Ascending aorta (tissue), 2 donors: ENCODE measurements around the gene GAS2L2. TPM values are rescaled to one million over a fixed set of nuclear protein-coding genes. Genes with fewer than 3 reads are reported as not detected.
A peak's percentile ranks its signal among the peaks of the same experiment; 100 is the strongest.

Experiments
- DNase-seq, 2 donors: peaks; one replicate each; pipeline ENCODE4 v3.0.0-alpha.2; 2019; ENCODE audit warnings: low spot score in 2 of 2
- H3K27ac ChIP-seq, 2 donors: fragments of 200-600 bp; sonication (generic); one replicate each; pipeline ENCODE4 v1.5.1; 2016 to 2017; ENCODE audit warnings: mild to moderate bottlenecking in 1 of 2
- H3K27me3 ChIP-seq: fragments of 200-600 bp; sonication (generic); one replicate; pipeline ENCODE4 v1.5.1; 2017
- H3K36me3 ChIP-seq, 2 donors: fragments of 200-600 bp; sonication (generic); one replicate each; pipeline ENCODE4 v1.5.1; 2016
- H3K4me1 ChIP-seq, 2 donors: fragments of 200-600 bp; sonication (generic); one replicate each; pipeline ENCODE4 v1.5.1; 2016 to 2017; ENCODE audit warnings: mild to moderate bottlenecking in 1 of 2
- H3K4me3 ChIP-seq, 2 donors: fragments of 200-600 bp; sonication (generic); one replicate each; pipeline ENCODE4 v1.5.1; 2016 to 2017; ENCODE audit warnings: mild to moderate bottlenecking in 1 of 2
- H3K9me3 ChIP-seq, 2 donors: fragments of 200-600 bp; sonication (generic); one replicate each; pipeline ENCODE4 v1.5.1; 2016
- intact Hi-C: fragments of 100-400 bp; cut with DNase I; formaldehyde crosslinking; loops from one replicate; pipeline ENCODE4 v1.15.1; 2023
- total RNA-seq: library from RNA; depleted of rRNA; stranded (reverse); fragments of >200 nt; gene quantifications from one replicate; pipeline ENCODE4 v1.1.0, GENCODE V29; 2016
- TF ChIP-seq, protein P1 (sequence below), 3 experiments: fragments of 200-600 bp in 2 of 3; fragments of 450-650 bp in 1 of 3; sonication (generic) in 2 of 3; IDR thresholded peaks; one replicate each; pipeline ENCODE4 v1.5.1; 2016 to 2019; ENCODE audit warnings: antibody characterized with exemption in 3 of 3, mild to moderate bottlenecking in 1 of 3, moderate library complexity in 1 of 3

GAS2L2 gene
- not detected for total RNA-seq

DNA sequence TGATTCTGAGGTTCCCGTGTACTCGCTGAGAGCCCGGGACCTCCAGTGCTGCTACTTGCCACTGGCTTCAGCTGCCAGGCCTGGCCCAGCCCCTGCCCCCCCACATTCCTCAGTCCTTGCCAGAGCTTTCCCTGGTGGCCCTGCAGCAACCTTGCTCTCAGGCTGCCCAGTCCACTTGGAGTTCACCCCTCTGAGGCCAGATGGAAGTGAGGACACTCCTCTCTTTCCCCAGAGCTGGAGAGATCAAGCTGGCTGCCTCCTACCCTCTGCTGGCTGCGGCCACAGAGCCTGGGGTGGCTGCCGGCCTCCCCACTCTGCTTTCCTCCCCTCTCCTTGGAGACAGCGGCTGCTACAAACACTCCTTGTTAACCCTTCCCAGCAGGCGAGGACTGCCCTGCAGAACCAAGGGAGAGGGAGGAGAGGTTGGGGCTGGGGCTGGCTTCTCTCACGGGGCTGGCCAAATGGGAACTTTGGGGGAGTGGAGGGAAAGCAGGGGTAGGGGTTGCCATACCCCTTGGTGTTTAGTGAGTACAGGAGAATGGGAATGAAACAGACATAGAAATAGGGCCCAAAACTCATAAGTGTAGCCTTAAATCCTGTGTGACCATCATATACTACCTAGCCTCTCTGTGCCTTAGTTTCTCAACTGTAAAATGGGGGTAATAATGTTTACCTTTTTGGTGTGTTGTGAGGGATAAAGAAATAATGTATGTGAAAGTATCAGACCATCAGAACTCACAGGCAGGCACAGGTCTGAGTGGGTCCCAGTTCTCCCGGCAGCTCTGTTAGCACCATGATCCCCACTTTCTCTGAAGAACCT, at the start of gene GAS2L2:
Gene GAS2L2, minus strand, starts transcription at position 295 of the 820 bp plus-strand sequence. CDS start 389 bp downstream, outside the sequence.
- H3K27ac ChIP-seq = no peak within 1 kb of the TSS
- no peak within 1 kb of the TSS for H3K4me3 ChIP-seq
- TF ChIP-seq, protein P1, sequence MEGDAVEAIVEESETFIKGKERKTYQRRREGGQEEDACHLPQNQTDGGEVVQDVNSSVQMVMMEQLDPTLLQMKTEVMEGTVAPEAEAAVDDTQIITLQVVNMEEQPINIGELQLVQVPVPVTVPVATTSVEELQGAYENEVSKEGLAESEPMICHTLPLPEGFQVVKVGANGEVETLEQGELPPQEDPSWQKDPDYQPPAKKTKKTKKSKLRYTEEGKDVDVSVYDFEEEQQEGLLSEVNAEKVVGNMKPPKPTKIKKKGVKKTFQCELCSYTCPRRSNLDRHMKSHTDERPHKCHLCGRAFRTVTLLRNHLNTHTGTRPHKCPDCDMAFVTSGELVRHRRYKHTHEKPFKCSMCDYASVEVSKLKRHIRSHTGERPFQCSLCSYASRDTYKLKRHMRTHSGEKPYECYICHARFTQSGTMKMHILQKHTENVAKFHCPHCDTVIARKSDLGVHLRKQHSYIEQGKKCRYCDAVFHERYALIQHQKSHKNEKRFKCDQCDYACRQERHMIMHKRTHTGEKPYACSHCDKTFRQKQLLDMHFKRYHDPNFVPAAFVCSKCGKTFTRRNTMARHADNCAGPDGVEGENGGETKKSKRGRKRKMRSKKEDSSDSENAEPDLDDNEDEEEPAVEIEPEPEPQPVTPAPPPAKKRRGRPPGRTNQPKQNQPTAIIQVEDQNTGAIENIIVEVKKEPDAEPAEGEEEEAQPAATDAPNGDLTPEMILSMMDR (IDR thresholded peaks at IDR 0.05) = no peak
- H3K36me3 ChIP-seq = no peaks in the 10 kb centered on the region
- H3K9me3 ChIP-seq = no peaks in the 10 kb centered on the region
- DNase-seq = no peak
- no peaks in the 10 kb centered on the region for H3K27me3 ChIP-seq
- H3K4me1 ChIP-seq = peaks cover 0 to 5% of the 10 kb centered on the region in 2 donors
- intact Hi-C loops = no loop called here

DNA sequence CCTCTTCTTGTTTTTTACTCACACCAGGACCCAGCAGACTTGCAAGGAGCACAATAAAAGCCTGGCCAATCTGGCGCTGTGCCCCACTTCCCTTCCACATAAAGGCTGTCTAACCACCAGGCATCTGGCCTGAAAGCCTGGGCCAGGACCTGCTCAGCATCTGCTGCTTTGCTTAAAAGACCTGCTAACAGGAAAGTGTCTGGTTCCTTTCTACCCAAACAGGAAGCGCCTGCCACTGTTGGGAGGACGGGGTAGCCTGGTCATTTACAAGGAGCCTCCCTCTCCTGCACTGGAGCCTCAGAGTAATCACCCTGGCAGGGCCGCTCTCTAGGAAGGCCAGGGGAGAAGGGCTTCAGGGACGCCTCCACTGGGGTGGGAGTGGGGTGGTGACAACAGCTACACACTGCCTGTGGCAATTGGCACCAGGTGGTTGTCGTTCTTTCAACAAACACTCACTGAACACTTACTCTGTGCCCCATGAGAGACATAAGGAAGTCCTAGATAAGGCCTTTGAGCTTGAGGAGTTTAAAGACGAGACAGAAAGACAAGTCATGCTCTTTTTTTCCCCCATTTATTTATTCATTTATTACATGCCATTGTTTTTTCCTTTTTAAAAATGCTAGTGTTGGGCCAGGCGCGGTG, 48.7 kb upstream of the GAS2L2 start:
- no peaks in the 10 kb centered on the region for H3K36me3 ChIP-seq
- peak in 1 of 2 donors; percentile 80 for DNase-seq
- peaks cover 4 to 18% of the 10 kb centered on the region in 2 donors for H3K4me1 ChIP-seq
- H3K27me3 ChIP-seq = no peaks in the 10 kb centered on the region
- TF ChIP-seq, protein P1 (IDR thresholded peaks at IDR 0.05) = no peak
- peak overlapping the region; percentile 33 to 53 for H3K27ac ChIP-seq
- no peaks in the 10 kb centered on the region for H3K9me3 ChIP-seq
- intact Hi-C loops = loop anchor here (10.0 kb wide), 1 partner anchor 1547 kb away; the partner anchor contains the start of gene CCL2
- no peak overlapping the region for H3K4me3 ChIP-seq

GRCh38 chr17:35799942-35800341, 46.9 kb upstream of the GAS2L2 start:
- Histone ChIP-seq H3K27me3 (no peaks in the 10 kb centered on the region), H3K9me3 (no peaks in the 10 kb centered on the region), H3K27ac (peak overlapping the region; percentile 18 to 47), H3K4me3 (no peak overlapping the region), H3K4me1 (peaks cover 4 to 17% of the 10 kb centered on the region in 2 donors), H3K36me3 (no peaks in the 10 kb centered on the region)
- TF ChIP-seq, protein P1 (IDR thresholded peaks at IDR 0.05) = no peak
- peak in 1 of 2 donors; percentile 83 for DNase-seq
- intact Hi-C loops = loop anchor here (10.0 kb wide), 1 partner anchor 1545 kb away; the partner anchor contains the start of gene CCL2

DNA sequence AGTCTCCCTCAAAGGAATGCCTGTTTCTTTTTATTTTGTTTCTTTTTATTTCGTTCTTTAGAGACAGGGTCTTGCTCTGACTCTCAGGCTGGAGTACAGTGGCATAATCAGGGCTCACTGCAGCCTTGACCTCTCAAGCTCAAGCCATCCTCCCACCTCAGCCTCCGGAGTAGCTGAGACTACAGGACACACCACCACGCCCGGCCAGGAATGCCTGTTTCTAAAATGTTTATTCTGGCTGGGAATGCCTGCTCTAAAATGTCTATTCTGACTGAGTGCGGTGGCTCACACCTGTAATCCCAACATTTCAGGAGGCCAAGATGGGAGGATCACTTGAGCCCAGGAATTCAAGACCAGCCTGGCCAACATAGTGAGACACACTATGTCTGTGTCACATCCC, 44.9 kb upstream of the GAS2L2 start:
- Histone ChIP-seq H3K36me3 (no peaks in the 10 kb centered on the region), H3K4me3 (no peak overlapping the region), H3K9me3 (no peaks in the 10 kb centered on the region), H3K4me1 (peaks cover 4 to 15% of the 10 kb centered on the region in 2 donors), H3K27ac (no peak overlapping the region), H3K27me3 (no peaks in the 10 kb centered on the region)
- intact Hi-C loops = no loop called here
- no peak for DNase-seq
- TF ChIP-seq, protein P1 (IDR thresholded peaks at IDR 0.05) = no peak

- TF ChIP-seq, protein P1 (IDR thresholded peaks at IDR 0.05) = no peak
Measured at GRCh38 chr17:35797370-35797769, 44.3 kb upstream of the GAS2L2 start.

More at GRCh38 chr17:35797370-35797769, 44.3 kb upstream of the GAS2L2 start:
- Histone ChIP-seq H3K36me3 (no peaks in the 10 kb centered on the region), H3K9me3 (no peaks in the 10 kb centered on the region), H3K4me1 (peaks cover 4 to 15% of the 10 kb centered on the region in 2 donors), H3K27me3 (no peaks in the 10 kb centered on the region), H3K4me3 (no peak overlapping the region), H3K27ac (no peak overlapping the region)
- intact Hi-C loops = no loop called here
- no peak for DNase-seq
